Colonic mucosa (tissue), 4 donors: ENCODE measurements around the gene NR2C1. TPM values are rescaled to one million over a fixed set of nuclear protein-coding genes. Genes with fewer than 3 reads are reported as not detected.

Experiments used
- DNase-seq: peaks from one replicate; pipeline ENCODE4 v3.0.0-alpha.2; 2020
- H3K27ac ChIP-seq: fragments of 200-600 bp; one replicate; pipeline ENCODE4 v1.8.0; 2021
- H3K27me3 ChIP-seq: fragments of 200-600 bp; one replicate; pipeline ENCODE4 v1.8.0; 2021
- H3K36me3 ChIP-seq: fragments of 200-600 bp; one replicate; pipeline ENCODE4 v1.8.0; 2021
- H3K4me1 ChIP-seq: fragments of 200-600 bp; one replicate; pipeline ENCODE4 v1.8.0; 2021; ENCODE audit warnings: mild to moderate bottlenecking
- H3K4me3 ChIP-seq: fragments of 200-600 bp; one replicate; pipeline ENCODE4 v1.8.0; 2021
- H3K9ac ChIP-seq, 2 donors: one replicate each; pipeline ENCODE4 v1.7.0; 2013; ENCODE audit warnings: control low read depth in 2 of 2, low read depth in 2 of 2, low read length in 2 of 2
- H3K9me3 ChIP-seq: fragments of 200-600 bp; one replicate; pipeline ENCODE4 v1.8.0; 2021
- CTCF ChIP-seq: fragments of 200-600 bp; IDR thresholded peaks from one replicate; pipeline ENCODE4 v1.8.0; 2022; ENCODE audit warnings: antibody characterized with exemption, mild to moderate bottlenecking
- intact Hi-C: fragments of 100-400 bp; cut with DNase I; formaldehyde crosslinking; loops from one replicate; pipeline ENCODE4 v1.14.1; 2022
- total RNA-seq, 2 donors: library from RNA; stranded (reverse); fragmentation: NEBNext Ultra II Directional in 1 of 2; extraction: Animal tissue kit (Norgen Biotek cat#: 25700) in 1 of 2; gene quantifications; one replicate each; pipeline ENCODE4 v1.2.1, GENCODE V29; 2021
- donor health status: healthy.
- donor health status: DM: no; HTN: no; CAD: no.
- donor health status: DM: no; HTN: no; CAD: no.

Gene NR2C1
- total RNA-seq, 2 donors from 2014 or later = 25.7 to 30.0 TPM

- no peak for TF ChIP-seq CTCF
- peak within 1 kb of the TSS; percentile 70 for H3K4me3 ChIP-seq
- no peaks in the 10 kb centered on the region for H3K4me1 ChIP-seq
- H3K9ac ChIP-seq = peak within 1 kb of the TSS; percentile 86 to 99
- intact Hi-C loops = no loop called here
- DNase-seq = peak; percentile 97
- H3K27me3 ChIP-seq = no peaks in the 10 kb centered on the region
- H3K36me3 ChIP-seq = no peaks in the 10 kb centered on the region
- H3K27ac ChIP-seq = peak within 1 kb of the TSS; percentile 70
- no peaks in the 10 kb centered on the region for H3K9me3 ChIP-seq
These were observed 70.1 kb downstream of the NR2C1 start, which contains the start of gene NDUFA12 for GRCh38 chr12:95003213-95003920. TSS of gene NDUFA12 (minus strand) at chr12:95003697. CDS start at chr12:95003680, 17 bp downstream.

GRCh38 chr12:95002754-95003153 lies 70.7 kb downstream of the NR2C1 start:
- Histone ChIP-seq H3K9ac (peak overlapping the region; percentile 86 to 99), H3K9me3 (no peaks in the 10 kb centered on the region), H3K4me3 (peak overlapping the region; percentile 70), H3K4me1 (no peaks in the 10 kb centered on the region), H3K27ac (peak overlapping the region; percentile 70), H3K36me3 (no peaks in the 10 kb centered on the region), H3K27me3 (no peaks in the 10 kb centered on the region)
- TF ChIP-seq CTCF = no peak
- no peak for DNase-seq
- intact Hi-C loops = no loop called here

GRCh38 chr12:94998326-94998725 lies 75.1 kb downstream of the NR2C1 start:
- no peak for TF ChIP-seq CTCF
- H3K4me3 ChIP-seq = no peak overlapping the region
- intact Hi-C loops = no loop called here
- no peaks in the 10 kb centered on the region for H3K9me3 ChIP-seq
- no peak overlapping the region for H3K27ac ChIP-seq
- H3K27me3 ChIP-seq = no peaks in the 10 kb centered on the region
- H3K36me3 ChIP-seq = no peaks in the 10 kb centered on the region
- H3K9ac ChIP-seq = no peak overlapping the region
- DNase-seq = no peak
- no peaks in the 10 kb centered on the region for H3K4me1 ChIP-seq

GRCh38 chr12:94997726-94998125 lies 75.7 kb downstream of the NR2C1 start:
- H3K36me3 ChIP-seq = no peaks in the 10 kb centered on the region
- TF ChIP-seq CTCF = no peak
- no peak overlapping the region for H3K27ac ChIP-seq
- H3K9me3 ChIP-seq = no peaks in the 10 kb centered on the region
- intact Hi-C loops = no loop called here
- no peaks in the 10 kb centered on the region for H3K27me3 ChIP-seq
- no peak overlapping the region for H3K4me3 ChIP-seq
- no peak for DNase-seq
- no peak overlapping the region for H3K9ac ChIP-seq
- H3K4me1 ChIP-seq = no peaks in the 10 kb centered on the region

- intact Hi-C loops = no loop called here
- Histone ChIP-seq H3K4me1 (no peaks in the 10 kb centered on the region), H3K9ac (no peak overlapping the region), H3K36me3 (no peaks in the 10 kb centered on the region), H3K4me3 (no peak overlapping the region), H3K9me3 (no peaks in the 10 kb centered on the region), H3K27me3 (no peaks in the 10 kb centered on the region), H3K27ac (no peak overlapping the region)
- no peak for TF ChIP-seq CTCF
- DNase-seq = no peak
These were observed 76.4 kb downstream of the NR2C1 start for GRCh38 chr12:94997061-94997460.
